WTC11 (cell line): ENCODE results near the gene CLDN34. TPM values are rescaled to one million over a fixed set of nuclear protein-coding genes. Genes with fewer than 3 reads are reported as not detected.

ENCODE experiments used
- ATAC-seq: fragments of 200-7000 bp; cut with Tn5 transposase; 2 replicates; pipeline ENCODE4 v1.10.0; 2021; ENCODE audit warnings: mild to moderate bottlenecking, moderate library complexity
- CTCF ChIA-PET: fragments of 300-600 bp; sonication (Branson Sonifier 250); formaldehyde crosslinking; loops from one replicate; lab custom pipeline; 2021; ENCODE audit warnings: antibody characterized with exemption; lab: Charles Lee
- POLR2A ChIA-PET: fragments of 350-600 bp; sonication (Branson Sonifier 250); formaldehyde crosslinking; loops from one replicate; lab custom pipeline; 2021; ENCODE audit warnings: antibody characterized with exemption; lab: Charles Lee
- DNase-seq: peaks from one replicate; pipeline ENCODE4 v3.0.0; 2021; ENCODE audit warnings: low spot score
- H3K27ac Mint-ChIP-seq: 2 replicates; pipeline ENCODE4 v1.8.0; 2021; ENCODE audit warnings: mixed read lengths
- H3K27me3 Mint-ChIP-seq: 2 replicates; pipeline ENCODE4 v1.8.0; 2021; ENCODE audit warnings: low read depth, mild to moderate bottlenecking, moderate library complexity, mixed read lengths
- H3K36me3 Mint-ChIP-seq: 2 replicates; pipeline ENCODE4 v1.8.0; 2021; ENCODE audit warnings: mixed read lengths
- H3K4me1 Mint-ChIP-seq: 2 replicates; pipeline ENCODE4 v1.8.0; 2022; ENCODE audit warnings: mixed read lengths
- H3K4me3 Mint-ChIP-seq: 2 replicates; pipeline ENCODE4 v1.8.0; 2021; ENCODE audit warnings: mild to moderate bottlenecking, moderate library complexity, mixed read lengths
- H3K9me3 Mint-ChIP-seq: 2 replicates; pipeline ENCODE4 v1.8.0; 2021; ENCODE audit warnings: mixed read lengths
- ATF1 ChIP-seq: sonication (generic); formaldehyde crosslinking; IDR thresholded peaks from 2 replicates; pipeline ENCODE4 v1.8.1; 2023; ENCODE audit warnings: mild to moderate bottlenecking, moderate library complexity, missing genetic modification reagents
- EMX1 ChIP-seq: fragments of 250-450 bp; sonication (Bioruptor Pico); IDR thresholded peaks from 2 replicates; pipeline ENCODE4 v1.8.0; 2021; ENCODE audit warnings: mild to moderate bottlenecking
- FOXP1 ChIP-seq: sonication (generic); formaldehyde crosslinking; IDR thresholded peaks from 2 replicates; pipeline ENCODE4 v1.8.0; 2022; ENCODE audit warnings: missing genetic modification reagents, mild to moderate bottlenecking, moderate library complexity, borderline replicate concordance
- GABPB1 ChIP-seq: sonication (generic); formaldehyde crosslinking; IDR thresholded peaks from 2 replicates; pipeline ENCODE4 v1.8.1; 2023; ENCODE audit warnings: mild to moderate bottlenecking, missing genetic modification reagents
- GTF2I ChIP-seq: fragments of 250-450 bp; sonication (Bioruptor Pico); conservative IDR thresholded peaks from 2 replicates; pipeline ENCODE4 v1.4.0; 2021; ENCODE audit warnings: mild to moderate bottlenecking
- HMGXB4 ChIP-seq: sonication (generic); formaldehyde crosslinking; IDR thresholded peaks from 2 replicates; pipeline ENCODE4 v1.8.1; 2023; ENCODE audit warnings: mild to moderate bottlenecking, moderate library complexity, missing genetic modification reagents
- MXD4 ChIP-seq: fragments of 250-450 bp; sonication (Bioruptor Pico); IDR thresholded peaks from 2 replicates; pipeline ENCODE4 v1.8.0; 2021; ENCODE audit warnings: mild to moderate bottlenecking, moderate library complexity, borderline replicate concordance
- NFATC4 ChIP-seq: fragments of 250-450 bp; sonication (Bioruptor Pico); IDR thresholded peaks from 2 replicates; pipeline ENCODE4 v1.9.0; 2021; ENCODE audit warnings: mild to moderate bottlenecking
- OVOL2 ChIP-seq: fragments of 250-450 bp; sonication (Bioruptor Pico); IDR thresholded peaks from 2 replicates; pipeline ENCODE4 v1.9.0; 2021; ENCODE audit warnings: mild to moderate bottlenecking, borderline replicate concordance
- PRDM15 ChIP-seq: sonication (generic); formaldehyde crosslinking; IDR thresholded peaks from 2 replicates; pipeline ENCODE4 v1.8.0; 2022; ENCODE audit warnings: missing genetic modification reagents
- RELA ChIP-seq: sonication (generic); formaldehyde crosslinking; IDR thresholded peaks from 2 replicates; pipeline ENCODE4 v1.8.1; 2022; ENCODE audit warnings: missing genetic modification reagents, mild to moderate bottlenecking, borderline replicate concordance
- SMAD3 ChIP-seq: sonication (generic); formaldehyde crosslinking; IDR thresholded peaks from 2 replicates; pipeline ENCODE4 v1.8.0; 2022; ENCODE audit warnings: missing genetic modification reagents, mild to moderate bottlenecking, borderline replicate concordance
- SOX15 ChIP-seq: fragments of 250-450 bp; sonication (Bioruptor Pico); IDR thresholded peaks from 2 replicates; pipeline ENCODE4 v1.9.0; 2021; ENCODE audit warnings: mild to moderate bottlenecking
- SP1 ChIP-seq: sonication (generic); formaldehyde crosslinking; conservative IDR thresholded peaks from 2 replicates; pipeline ENCODE4 v1.8.1; 2022; ENCODE audit warnings: missing genetic modification reagents
- TEAD4 ChIP-seq: sonication (generic); formaldehyde crosslinking; IDR thresholded peaks from 2 replicates; pipeline ENCODE4 v1.8.0; 2022; ENCODE audit warnings: mild to moderate bottlenecking, missing genetic modification reagents
- TP53 ChIP-seq: sonication (generic); formaldehyde crosslinking; IDR thresholded peaks from 2 replicates; pipeline ENCODE4 v1.8.1; 2023; ENCODE audit warnings: mild to moderate bottlenecking, missing genetic modification reagents
- ZBTB21 ChIP-seq: sonication (generic); formaldehyde crosslinking; IDR thresholded peaks from 2 replicates; pipeline ENCODE4 v1.8.1; 2023; ENCODE audit warnings: mild to moderate bottlenecking, missing genetic modification reagents, borderline replicate concordance
- ZMAT4 ChIP-seq: fragments of 250-450 bp; sonication (Bioruptor Pico); IDR thresholded peaks from 2 replicates; pipeline ENCODE4 v1.9.0; 2021; ENCODE audit warnings: mild to moderate bottlenecking
- ZNF317 ChIP-seq: sonication (generic); formaldehyde crosslinking; IDR thresholded peaks from 2 replicates; pipeline ENCODE4 v1.8.1; 2023; ENCODE audit warnings: low read depth, mild to moderate bottlenecking, moderate library complexity, missing genetic modification reagents, borderline replicate concordance
- total RNA-seq: library from RNA; stranded (reverse); gene quantifications from 3 replicates; pipeline ENCODE4 v1.2.3, GENCODE V29; 2021
- TF ChIP-seq, protein P1 (sequence below): sonication (generic); formaldehyde crosslinking; IDR thresholded peaks from 2 replicates; pipeline ENCODE4 v1.8.1; 2022; ENCODE audit warnings: mild to moderate bottlenecking, missing genetic modification reagents, moderate library complexity, borderline replicate concordance
- TF ChIP-seq, protein P2 (sequence below): sonication (generic); formaldehyde crosslinking; IDR thresholded peaks from 2 replicates; pipeline ENCODE4 v1.8.1; 2023; ENCODE audit warnings: mild to moderate bottlenecking, missing genetic modification reagents, moderate library complexity
- TF ChIP-seq, protein P3 (sequence below): fragments of 250-450 bp; sonication (Bioruptor Pico); IDR thresholded peaks from 2 replicates; pipeline ENCODE4 v2.1.2; 2022; ENCODE audit warnings: mild to moderate bottlenecking, moderate library complexity
- TF ChIP-seq, protein P4 (sequence below): sonication (generic); formaldehyde crosslinking; IDR thresholded peaks from 2 replicates; pipeline ENCODE4 v1.8.0; 2022; ENCODE audit warnings: mild to moderate bottlenecking, missing genetic modification reagents
- TF ChIP-seq, protein P5 (sequence below): fragments of 250-450 bp; sonication (Bioruptor Pico); IDR thresholded peaks from 2 replicates; pipeline ENCODE4 v1.9.0; 2021; ENCODE audit warnings: mild to moderate bottlenecking

The CLDN34 gene
- total RNA-seq, 1 experiment from 2014 or later: 0.52 TPM

DNA sequence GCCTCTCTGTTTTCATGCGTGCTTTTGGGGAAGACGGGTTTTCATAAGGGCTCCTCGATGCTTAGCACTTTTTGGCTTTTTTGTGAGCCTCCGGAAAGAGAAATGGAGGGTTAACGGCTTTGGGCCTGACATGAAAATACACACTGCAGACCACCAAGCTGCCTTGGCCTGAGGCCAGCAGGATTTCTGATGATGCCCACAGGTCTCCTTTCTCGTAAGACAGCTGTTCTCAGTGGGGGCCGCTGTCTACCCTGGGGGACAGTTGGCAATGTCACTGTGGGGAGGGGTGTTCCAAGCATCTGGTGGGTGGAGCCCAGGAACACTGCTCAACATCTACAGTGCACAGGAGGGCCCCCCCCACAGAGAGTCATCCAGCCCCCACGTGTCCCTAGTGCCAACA, 29.4 kb upstream of the CLDN34 start:
- H3K27me3 Mint-ChIP-seq: no peaks in the 10 kb centered on the region
- TF ChIP-seq TEAD4 (CRISPR knock-in tag) (no peak), ATF1 (CRISPR knock-in tag) (no peak), ZBTB21 (no peak), SP1 (CRISPR knock-in tag) (no peak), ZMAT4 (CRISPR knock-in tag) (no peak), MXD4 (no peak), SOX15 (CRISPR knock-in tag) (no peak)
- TF ChIP-seq, protein P1, sequence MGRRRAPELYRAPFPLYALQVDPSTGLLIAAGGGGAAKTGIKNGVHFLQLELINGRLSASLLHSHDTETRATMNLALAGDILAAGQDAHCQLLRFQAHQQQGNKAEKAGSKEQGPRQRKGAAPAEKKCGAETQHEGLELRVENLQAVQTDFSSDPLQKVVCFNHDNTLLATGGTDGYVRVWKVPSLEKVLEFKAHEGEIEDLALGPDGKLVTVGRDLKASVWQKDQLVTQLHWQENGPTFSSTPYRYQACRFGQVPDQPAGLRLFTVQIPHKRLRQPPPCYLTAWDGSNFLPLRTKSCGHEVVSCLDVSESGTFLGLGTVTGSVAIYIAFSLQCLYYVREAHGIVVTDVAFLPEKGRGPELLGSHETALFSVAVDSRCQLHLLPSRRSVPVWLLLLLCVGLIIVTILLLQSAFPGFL: no peak
- TF ChIP-seq, protein P2, sequence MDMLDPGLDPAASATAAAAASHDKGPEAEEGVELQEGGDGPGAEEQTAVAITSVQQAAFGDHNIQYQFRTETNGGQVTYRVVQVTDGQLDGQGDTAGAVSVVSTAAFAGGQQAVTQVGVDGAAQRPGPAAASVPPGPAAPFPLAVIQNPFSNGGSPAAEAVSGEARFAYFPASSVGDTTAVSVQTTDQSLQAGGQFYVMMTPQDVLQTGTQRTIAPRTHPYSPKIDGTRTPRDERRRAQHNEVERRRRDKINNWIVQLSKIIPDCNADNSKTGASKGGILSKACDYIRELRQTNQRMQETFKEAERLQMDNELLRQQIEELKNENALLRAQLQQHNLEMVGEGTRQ (CRISPR knock-in tag): no peak
- TF ChIP-seq, protein P3, sequence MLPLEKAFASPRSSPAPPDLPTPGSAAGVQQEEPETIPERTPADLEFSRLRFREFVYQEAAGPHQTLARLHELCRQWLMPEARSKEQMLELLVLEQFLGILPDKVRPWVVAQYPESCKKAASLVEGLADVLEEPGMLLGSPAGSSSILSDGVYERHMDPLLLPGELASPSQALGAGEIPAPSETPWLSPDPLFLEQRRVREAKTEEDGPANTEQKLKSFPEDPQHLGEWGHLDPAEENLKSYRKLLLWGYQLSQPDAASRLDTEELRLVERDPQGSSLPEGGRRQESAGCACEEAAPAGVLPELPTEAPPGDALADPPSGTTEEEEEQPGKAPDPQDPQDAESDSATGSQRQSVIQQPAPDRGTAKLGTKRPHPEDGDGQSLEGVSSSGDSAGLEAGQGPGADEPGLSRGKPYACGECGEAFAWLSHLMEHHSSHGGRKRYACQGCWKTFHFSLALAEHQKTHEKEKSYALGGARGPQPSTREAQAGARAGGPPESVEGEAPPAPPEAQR (CRISPR knock-in tag): no peak
- TF ChIP-seq, protein P4, sequence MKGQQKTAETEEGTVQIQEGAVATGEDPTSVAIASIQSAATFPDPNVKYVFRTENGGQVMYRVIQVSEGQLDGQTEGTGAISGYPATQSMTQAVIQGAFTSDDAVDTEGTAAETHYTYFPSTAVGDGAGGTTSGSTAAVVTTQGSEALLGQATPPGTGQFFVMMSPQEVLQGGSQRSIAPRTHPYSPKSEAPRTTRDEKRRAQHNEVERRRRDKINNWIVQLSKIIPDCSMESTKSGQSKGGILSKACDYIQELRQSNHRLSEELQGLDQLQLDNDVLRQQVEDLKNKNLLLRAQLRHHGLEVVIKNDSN (CRISPR knock-in tag): no peak
- TF ChIP-seq, all 79 proteins: peak for 0
- no peak for DNase-seq
- ChIA-PET POLR2A (no interaction called here), CTCF (no interaction called here)
- Mint-ChIP-seq H3K4me1 (peaks cover 12% of the 10 kb centered on the region), H3K27ac (no peak overlapping the region), H3K4me3 (no peak overlapping the region), H3K36me3 (peaks cover 20% of the 10 kb centered on the region), H3K9me3 (no peaks in the 10 kb centered on the region)
- no peak for ATAC-seq

- DNase-seq (no peak), ATAC-seq (no peak)
- Mint-ChIP-seq H3K27me3 (no peaks in the 10 kb centered on the region), H3K36me3 (peaks cover 24% of the 10 kb centered on the region), H3K4me1 (peaks cover 4% of the 10 kb centered on the region), H3K4me3 (no peak overlapping the region), H3K9me3 (no peaks in the 10 kb centered on the region), H3K27ac (no peak overlapping the region)
- POLR2A ChIA-PET: no interaction called here
- CTCF ChIA-PET: interaction anchor here (0.6 kb wide), 1 partner anchor 19 kb away, joined by 5 read pairs; no protein-coding TSS in a partner anchor
- TF ChIP-seq EMX1 (CRISPR knock-in tag): no peak
- TF ChIP-seq, protein P5, sequence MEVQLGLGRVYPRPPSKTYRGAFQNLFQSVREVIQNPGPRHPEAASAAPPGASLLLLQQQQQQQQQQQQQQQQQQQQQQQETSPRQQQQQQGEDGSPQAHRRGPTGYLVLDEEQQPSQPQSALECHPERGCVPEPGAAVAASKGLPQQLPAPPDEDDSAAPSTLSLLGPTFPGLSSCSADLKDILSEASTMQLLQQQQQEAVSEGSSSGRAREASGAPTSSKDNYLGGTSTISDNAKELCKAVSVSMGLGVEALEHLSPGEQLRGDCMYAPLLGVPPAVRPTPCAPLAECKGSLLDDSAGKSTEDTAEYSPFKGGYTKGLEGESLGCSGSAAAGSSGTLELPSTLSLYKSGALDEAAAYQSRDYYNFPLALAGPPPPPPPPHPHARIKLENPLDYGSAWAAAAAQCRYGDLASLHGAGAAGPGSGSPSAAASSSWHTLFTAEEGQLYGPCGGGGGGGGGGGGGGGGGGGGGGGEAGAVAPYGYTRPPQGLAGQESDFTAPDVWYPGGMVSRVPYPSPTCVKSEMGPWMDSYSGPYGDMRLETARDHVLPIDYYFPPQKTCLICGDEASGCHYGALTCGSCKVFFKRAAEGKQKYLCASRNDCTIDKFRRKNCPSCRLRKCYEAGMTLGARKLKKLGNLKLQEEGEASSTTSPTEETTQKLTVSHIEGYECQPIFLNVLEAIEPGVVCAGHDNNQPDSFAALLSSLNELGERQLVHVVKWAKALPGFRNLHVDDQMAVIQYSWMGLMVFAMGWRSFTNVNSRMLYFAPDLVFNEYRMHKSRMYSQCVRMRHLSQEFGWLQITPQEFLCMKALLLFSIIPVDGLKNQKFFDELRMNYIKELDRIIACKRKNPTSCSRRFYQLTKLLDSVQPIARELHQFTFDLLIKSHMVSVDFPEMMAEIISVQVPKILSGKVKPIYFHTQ: no peak
- TF ChIP-seq TEAD4 (CRISPR knock-in tag): no peak
- no peak for TF ChIP-seq RELA (CRISPR knock-in tag)
- TF ChIP-seq OVOL2 (CRISPR knock-in tag): no peak
- TF ChIP-seq FOXP1 (CRISPR knock-in tag): no peak
- TF ChIP-seq GABPB1 (CRISPR knock-in tag): no peak
- TF ChIP-seq NFATC4 (CRISPR knock-in tag): no peak
- no peak for TF ChIP-seq GTF2I (CRISPR knock-in tag)
- no peak for TF ChIP-seq ZNF317 (CRISPR knock-in tag)
- TF ChIP-seq SMAD3 (CRISPR knock-in tag): no peak
- no peak for TF ChIP-seq TP53 (CRISPR knock-in tag)
- TF ChIP-seq PRDM15 (CRISPR knock-in tag): no peak
- TF ChIP-seq HMGXB4 (CRISPR knock-in tag): no peak
Measured at GRCh38 chrX:9938516-9938915, 28.6 kb upstream of the CLDN34 start.
